ENCODE data around the gene CIAO2A. TPM values are rescaled to one million over a fixed set of nuclear protein-coding genes. Genes with fewer than 3 reads are reported as not detected.
A peak's percentile ranks its signal among the peaks of the same experiment; 100 is the strongest.

The CIAO2A gene
- total RNA-seq, 1 donor from 2014 or later: 52.6 TPM

DNA sequence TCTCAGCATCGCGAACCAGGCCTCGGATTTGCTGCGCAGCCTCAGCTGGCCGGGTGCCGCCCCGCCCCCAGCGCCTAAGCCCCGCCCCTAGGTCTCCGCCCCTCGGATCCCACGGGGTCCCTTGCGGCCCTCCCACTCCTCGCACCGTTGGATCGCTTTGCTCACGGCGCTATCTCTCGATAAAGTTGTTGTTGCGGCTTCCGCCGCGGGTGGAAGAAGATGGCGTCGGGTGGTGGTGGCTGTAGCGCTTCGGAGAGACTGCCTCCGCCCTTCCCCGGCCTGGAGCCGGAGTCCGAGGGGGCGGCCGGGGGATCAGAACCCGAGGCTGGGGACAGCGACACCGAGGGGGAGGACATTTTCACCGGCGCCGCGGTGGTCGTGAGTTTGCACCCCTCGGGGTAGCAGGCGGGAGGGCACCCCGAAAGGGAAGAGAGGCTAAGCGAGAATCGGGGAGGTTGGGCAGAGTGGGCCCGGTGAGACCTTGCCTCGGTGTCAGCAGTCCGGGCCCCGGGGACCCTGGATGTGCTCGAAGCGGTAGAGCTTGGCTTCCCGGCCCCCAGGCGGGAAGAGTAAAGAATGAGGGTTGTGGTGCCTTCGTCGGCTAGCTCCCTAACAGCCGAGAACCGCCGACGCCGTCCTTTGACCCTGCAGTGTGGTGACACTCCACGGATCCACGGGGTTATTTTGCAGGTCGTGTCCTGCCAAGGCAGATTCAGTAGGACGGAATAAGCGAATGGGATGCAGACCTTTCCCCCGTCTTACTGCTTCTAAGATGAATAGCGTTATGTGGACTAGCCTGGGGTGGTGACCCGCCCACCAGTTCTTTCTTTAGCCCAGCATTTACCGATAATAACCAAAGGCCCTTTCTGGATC is 2.4 kb upstream of the CIAO2A start, which contains the start of gene SNX1:
TSS of gene SNX1 (plus strand) at position 188 of the 873 bp plus-strand sequence. CDS start at position 220, 32 bp downstream.
- Mint-ChIP-seq H3K27ac (peak within 1 kb of the TSS; percentile 98), H3K36me3 (ENCODE audit: insufficient read depth) (no peaks in the 10 kb centered on the region), H3K9me3 (ENCODE audit: low read depth) (no peaks in the 10 kb centered on the region), H3K27me3 (no peaks in the 10 kb centered on the region), H3K4me3 (ENCODE audit: low read depth) (peak within 1 kb of the TSS; percentile 96), H3K4me1 (ENCODE audit: low read depth) (peaks cover 39% of the 10 kb centered on the region)
- DNase-seq (ENCODE audit: low spot score, unreplicated experiment): peak; percentile 91
- TF ChIP-seq, protein P1, sequence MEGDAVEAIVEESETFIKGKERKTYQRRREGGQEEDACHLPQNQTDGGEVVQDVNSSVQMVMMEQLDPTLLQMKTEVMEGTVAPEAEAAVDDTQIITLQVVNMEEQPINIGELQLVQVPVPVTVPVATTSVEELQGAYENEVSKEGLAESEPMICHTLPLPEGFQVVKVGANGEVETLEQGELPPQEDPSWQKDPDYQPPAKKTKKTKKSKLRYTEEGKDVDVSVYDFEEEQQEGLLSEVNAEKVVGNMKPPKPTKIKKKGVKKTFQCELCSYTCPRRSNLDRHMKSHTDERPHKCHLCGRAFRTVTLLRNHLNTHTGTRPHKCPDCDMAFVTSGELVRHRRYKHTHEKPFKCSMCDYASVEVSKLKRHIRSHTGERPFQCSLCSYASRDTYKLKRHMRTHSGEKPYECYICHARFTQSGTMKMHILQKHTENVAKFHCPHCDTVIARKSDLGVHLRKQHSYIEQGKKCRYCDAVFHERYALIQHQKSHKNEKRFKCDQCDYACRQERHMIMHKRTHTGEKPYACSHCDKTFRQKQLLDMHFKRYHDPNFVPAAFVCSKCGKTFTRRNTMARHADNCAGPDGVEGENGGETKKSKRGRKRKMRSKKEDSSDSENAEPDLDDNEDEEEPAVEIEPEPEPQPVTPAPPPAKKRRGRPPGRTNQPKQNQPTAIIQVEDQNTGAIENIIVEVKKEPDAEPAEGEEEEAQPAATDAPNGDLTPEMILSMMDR (IDR thresholded peaks at IDR 0.05; ENCODE audit: unreplicated experiment): peak; percentile 21

DNA sequence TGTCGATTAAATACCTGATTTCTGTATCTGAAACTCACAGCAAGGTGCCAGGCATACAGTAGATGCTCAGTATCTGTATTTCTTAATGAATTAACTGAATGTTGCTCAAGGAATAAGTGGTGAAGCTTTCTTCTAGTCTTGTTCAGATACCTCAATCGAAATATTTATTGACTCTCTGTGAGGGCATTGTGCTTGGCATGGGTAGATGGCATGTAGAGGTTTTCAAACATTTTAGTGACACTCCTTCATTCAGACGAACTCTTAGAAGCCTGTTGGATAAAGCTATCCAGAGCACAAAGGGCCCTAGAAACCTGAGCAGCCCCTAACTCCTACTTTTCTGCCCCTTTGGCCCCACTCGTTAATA is 1.8 kb upstream of the CIAO2A start:
- H3K4me3 Mint-ChIP-seq (ENCODE audit: low read depth): peak overlapping the region; percentile 96
- DNase-seq (ENCODE audit: low spot score, unreplicated experiment): no peak
- no peaks in the 10 kb centered on the region for H3K36me3 Mint-ChIP-seq (ENCODE audit: insufficient read depth)
- H3K9me3 Mint-ChIP-seq (ENCODE audit: low read depth): no peaks in the 10 kb centered on the region
- no peaks in the 10 kb centered on the region for H3K27me3 Mint-ChIP-seq
- H3K27ac Mint-ChIP-seq: peak overlapping the region; percentile 98
- TF ChIP-seq, protein P1 (IDR thresholded peaks at IDR 0.05; ENCODE audit: unreplicated experiment): no peak
- peaks cover 39% of the 10 kb centered on the region for H3K4me1 Mint-ChIP-seq (ENCODE audit: low read depth)

DNA sequence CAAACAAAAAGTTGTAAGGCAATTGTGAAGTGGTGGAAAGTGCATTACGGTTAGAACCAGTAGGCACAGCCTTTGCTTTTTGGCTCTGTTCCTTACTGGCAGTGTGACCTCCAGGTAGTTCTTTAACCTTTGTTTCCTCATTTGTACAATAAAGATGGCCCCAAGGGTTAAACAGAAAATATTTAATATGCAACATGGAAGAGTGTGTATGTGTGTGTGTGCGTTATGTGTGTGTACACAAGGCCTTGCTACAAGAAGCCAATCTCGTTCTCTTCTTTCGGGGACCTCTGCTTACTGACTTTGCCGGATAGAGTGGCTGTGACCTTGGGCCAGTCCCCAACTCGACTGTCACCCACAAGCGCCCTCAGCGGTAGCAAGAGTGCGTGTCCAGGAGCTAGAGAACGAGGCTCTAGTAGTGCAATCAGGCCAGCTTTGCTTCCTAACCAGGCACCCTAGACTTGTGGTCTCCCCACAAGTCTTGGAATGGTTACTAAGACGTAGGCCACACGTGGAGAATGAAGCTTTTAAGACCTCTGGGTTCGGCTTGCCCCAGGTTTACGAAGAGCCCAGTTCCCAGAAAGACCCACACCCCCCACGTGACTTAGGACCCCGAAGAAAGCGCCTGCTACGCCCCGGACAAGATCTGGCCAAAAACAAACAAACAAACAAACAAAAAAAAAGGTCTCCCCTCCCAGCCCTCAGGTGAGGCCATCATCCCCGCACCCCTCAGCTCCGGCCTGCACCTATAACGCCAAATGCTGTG is 593 bp downstream of the CIAO2A start:
- Mint-ChIP-seq H3K9me3 (ENCODE audit: low read depth) (no peaks in the 10 kb centered on the region), H3K27me3 (no peaks in the 10 kb centered on the region), H3K36me3 (ENCODE audit: insufficient read depth) (peaks cover 8% of the 10 kb centered on the region), H3K4me3 (ENCODE audit: low read depth) (peak overlapping the region; percentile 96), H3K27ac (peak overlapping the region; percentile 98), H3K4me1 (ENCODE audit: low read depth) (peaks cover 37% of the 10 kb centered on the region)
- TF ChIP-seq, protein P1 (IDR thresholded peaks at IDR 0.05; ENCODE audit: unreplicated experiment): no peak
- DNase-seq (ENCODE audit: low spot score, unreplicated experiment): peak; percentile 15

DNA sequence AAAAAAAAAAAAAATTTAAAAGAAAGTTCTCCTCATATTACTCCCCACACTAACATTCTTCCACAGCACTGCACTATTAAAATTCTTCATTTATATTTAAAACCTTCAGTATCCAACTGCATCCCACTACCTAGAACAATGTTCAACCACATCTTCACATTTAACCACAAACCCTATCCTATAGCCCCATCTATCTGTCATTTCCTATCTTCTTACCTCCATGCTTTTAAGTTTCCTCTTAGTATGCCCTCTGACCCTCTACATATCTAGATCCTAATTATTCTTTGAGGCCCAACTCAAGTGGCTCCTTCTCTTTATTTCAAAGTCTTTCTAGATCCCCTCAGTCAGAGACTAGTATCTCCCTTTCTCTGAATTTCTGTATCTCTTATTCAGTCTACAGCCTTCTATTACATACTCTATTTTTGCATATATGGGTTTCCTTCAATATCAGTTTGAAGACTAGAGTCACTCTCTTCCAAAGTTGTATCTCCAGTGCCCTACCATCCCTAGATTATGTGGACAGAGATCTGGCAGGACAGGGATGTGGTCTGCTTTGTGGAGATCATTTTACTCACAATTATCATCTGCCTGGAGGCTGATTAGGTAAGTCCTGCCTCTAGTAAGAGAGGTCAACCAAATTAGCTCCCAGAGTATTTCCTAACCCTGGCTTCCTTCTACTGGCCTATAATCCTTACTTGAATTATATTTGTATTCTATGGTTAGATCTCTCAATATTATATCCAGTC is 1.4 kb downstream of the CIAO2A start:
- Mint-ChIP-seq H3K27me3 (no peaks in the 10 kb centered on the region), H3K9me3 (ENCODE audit: low read depth) (peaks cover 3% of the 10 kb centered on the region), H3K4me3 (ENCODE audit: low read depth) (peak overlapping the region; percentile 96), H3K36me3 (ENCODE audit: insufficient read depth) (peaks cover 16% of the 10 kb centered on the region), H3K4me1 (ENCODE audit: low read depth) (peaks cover 29% of the 10 kb centered on the region), H3K27ac (peak overlapping the region; percentile 98)
- no peak for DNase-seq (ENCODE audit: low spot score, unreplicated experiment)
- TF ChIP-seq, protein P1 (IDR thresholded peaks at IDR 0.05; ENCODE audit: unreplicated experiment): no peak

DNA sequence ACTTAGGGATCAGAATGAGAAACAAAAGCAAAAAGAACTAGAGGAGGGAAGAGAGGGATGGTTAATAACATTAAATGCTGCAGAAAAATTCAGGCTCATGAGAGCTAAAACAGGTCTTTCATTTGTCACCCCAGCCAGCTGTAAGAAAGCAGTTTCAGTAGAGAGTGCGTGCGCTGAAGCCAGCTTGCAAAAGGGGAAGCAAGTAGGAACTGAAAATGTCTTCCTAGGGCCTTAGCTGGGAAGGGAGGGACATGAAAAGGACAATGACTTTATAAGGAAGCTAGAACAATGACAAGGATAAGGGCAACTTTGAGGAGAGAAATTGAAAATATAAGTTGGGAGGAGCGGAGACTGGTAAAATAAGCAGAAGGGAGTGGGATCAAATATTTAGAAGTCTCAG is 3.1 kb downstream of the CIAO2A start:
- no peak overlapping the region for H3K4me3 Mint-ChIP-seq (ENCODE audit: low read depth)
- peaks cover 18% of the 10 kb centered on the region for H3K36me3 Mint-ChIP-seq (ENCODE audit: insufficient read depth)
- H3K27ac Mint-ChIP-seq: no peak overlapping the region
- no peaks in the 10 kb centered on the region for H3K27me3 Mint-ChIP-seq
- TF ChIP-seq, protein P1 (IDR thresholded peaks at IDR 0.05; ENCODE audit: unreplicated experiment): no peak
- peaks cover 20% of the 10 kb centered on the region for H3K4me1 Mint-ChIP-seq (ENCODE audit: low read depth)
- peaks cover 3% of the 10 kb centered on the region for H3K9me3 Mint-ChIP-seq (ENCODE audit: low read depth)
- no peak for DNase-seq (ENCODE audit: low spot score, unreplicated experiment)
